ENCODE measurements around the gene TMEM164. TPM values are rescaled to one million over a fixed set of nuclear protein-coding genes. Genes with fewer than 3 reads are reported as not detected.

The TMEM164 gene
- polyA plus RNA-seq, 1 donor: 38.8 TPM

- DNase-seq: no peak
Measured at GRCh38 chrX:110001740-110002299, 1.1 kb upstream of the TMEM164 start.

- DNase-seq: no peak
Measured at GRCh38 chrX:110003167-110004156, 548 bp downstream of the TMEM164 start.

- DNase-seq: no peak
Measured at GRCh38 chrX:110004215-110004614, 1.3 kb downstream of the TMEM164 start.

- no peak for DNase-seq
Measured at GRCh38 chrX:110004731-110005369, 1.9 kb downstream of the TMEM164 start.

GRCh38 chrX:110006161-110006560 is 3.2 kb downstream of the TMEM164 start:
- no peak for DNase-seq

GRCh38 chrX:110006821-110007375 is 4.0 kb downstream of the TMEM164 start:
- DNase-seq: no peak

- no peak for DNase-seq
Measured at GRCh38 chrX:110008011-110008635, 5.2 kb downstream of the TMEM164 start.

- DNase-seq: no peak
Measured at GRCh38 chrX:110012818-110013485, 10.0 kb downstream of the TMEM164 start.

- DNase-seq: no peak
Measured at GRCh38 chrX:110013968-110014367, 11.1 kb downstream of the TMEM164 start.

- DNase-seq: no peak
Measured at GRCh38 chrX:110015032-110015431, 12.1 kb downstream of the TMEM164 start.

- DNase-seq: no peak
Measured at GRCh38 chrX:110015915-110016314, 13.0 kb downstream of the TMEM164 start.

- no peak for DNase-seq
Measured at GRCh38 chrX:110020536-110020935, 17.6 kb downstream of the TMEM164 start.

GRCh38 chrX:110021258-110022022 is 18.5 kb downstream of the TMEM164 start:
- no peak for DNase-seq

GRCh38 chrX:110022599-110023448 is 19.9 kb downstream of the TMEM164 start:
- DNase-seq: no peak

- no peak for DNase-seq
Measured at GRCh38 chrX:110025395-110025794, 22.5 kb downstream of the TMEM164 start.

GRCh38 chrX:110026099-110026844 is 23.4 kb downstream of the TMEM164 start:
- DNase-seq: no peak

- no peak for DNase-seq
Measured at GRCh38 chrX:110032534-110033147, 29.7 kb downstream of the TMEM164 start.

- DNase-seq: no peak
Measured at GRCh38 chrX:110034036-110034435, 31.1 kb downstream of the TMEM164 start.
